Ishikawa (cell line): ENCODE results near the gene SLC25A11.

Experiments
- CEBPB ChIP-seq: IDR thresholded peaks from 2 replicates; pipeline ENCODE4 v1.6.1; 2012
- CREB1 ChIP-seq: IDR thresholded peaks from 2 replicates; pipeline ENCODE4 v1.6.1; 2012; ENCODE audit warnings: low read depth
- EGR1 ChIP-seq: IDR thresholded peaks from 2 replicates; pipeline ENCODE4 v1.6.1; 2012
- EP300 ChIP-seq: IDR thresholded peaks from 2 replicates; pipeline ENCODE4 v1.6.1; 2012; ENCODE audit warnings: borderline replicate concordance
- FOXM1 ChIP-seq: IDR thresholded peaks from 2 replicates; pipeline ENCODE4 v1.6.1; 2012; ENCODE audit warnings: low read depth, borderline replicate concordance
- NFIC ChIP-seq: IDR thresholded peaks from 2 replicates; pipeline ENCODE4 v1.6.1; 2012
- RAD21 ChIP-seq: IDR thresholded peaks from 2 replicates; pipeline ENCODE4 v1.6.1; 2012; ENCODE audit warnings: low read depth
- TAF1 ChIP-seq: IDR thresholded peaks from 2 replicates; pipeline ENCODE4 v1.6.1; 2012; ENCODE audit warnings: low read depth, mild to moderate bottlenecking
- TCF12 ChIP-seq: IDR thresholded peaks from 2 replicates; pipeline ENCODE4 v1.6.1; 2012; ENCODE audit warnings: low read depth
- TEAD4 ChIP-seq: IDR thresholded peaks from 2 replicates; pipeline ENCODE4 v1.6.1; 2012
- YY1 ChIP-seq: IDR thresholded peaks from 2 replicates; pipeline ENCODE4 v1.6.1; 2012; ENCODE audit warnings: low read depth
- ZBTB7A ChIP-seq: IDR thresholded peaks from 2 replicates; pipeline ENCODE4 v1.6.1; 2012; ENCODE audit warnings: low read depth
- TF ChIP-seq, protein P1 (sequence below): IDR thresholded peaks from 2 replicates; pipeline ENCODE4 v1.6.1; 2012
- TF ChIP-seq, protein P2 (sequence below): IDR thresholded peaks from 2 replicates; pipeline ENCODE4 v1.6.1; 2012
- TF ChIP-seq, protein P3 (sequence below): IDR thresholded peaks from 2 replicates; pipeline ENCODE4 v1.6.1; 2012; ENCODE audit warnings: low read depth, mild to moderate bottlenecking

The SLC25A11 gene

DNA sequence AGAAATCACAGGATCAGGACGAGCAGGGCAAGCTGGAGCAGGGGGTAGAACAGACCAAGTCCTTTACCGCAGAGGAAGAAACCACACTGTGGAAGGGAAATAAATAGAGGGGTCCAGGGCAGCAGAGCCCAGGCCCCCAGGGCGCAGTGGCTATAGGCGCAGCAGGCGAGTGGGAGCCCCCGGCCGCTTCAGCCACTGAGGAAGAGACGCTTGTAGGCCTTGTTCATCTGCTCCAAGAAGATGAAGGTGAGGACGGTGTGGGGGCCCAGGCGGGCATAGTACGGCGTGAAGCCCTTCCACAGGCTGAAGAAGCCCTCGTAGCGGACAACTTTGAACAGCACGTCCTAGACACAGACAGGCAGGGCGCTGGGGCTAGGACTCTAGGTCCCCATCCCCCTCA, 2.3 kb downstream of the SLC25A11 start:
- TF ChIP-seq TAF1 = no peak
- TF ChIP-seq, protein P1, sequence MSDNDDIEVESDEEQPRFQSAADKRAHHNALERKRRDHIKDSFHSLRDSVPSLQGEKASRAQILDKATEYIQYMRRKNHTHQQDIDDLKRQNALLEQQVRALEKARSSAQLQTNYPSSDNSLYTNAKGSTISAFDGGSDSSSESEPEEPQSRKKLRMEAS = no peak
- no peak for TF ChIP-seq TCF12
- no peak for TF ChIP-seq EGR1
- no peak for TF ChIP-seq ZBTB7A
- no peak for TF ChIP-seq TEAD4
- TF ChIP-seq YY1 = no peak
- TF ChIP-seq, protein P2, sequence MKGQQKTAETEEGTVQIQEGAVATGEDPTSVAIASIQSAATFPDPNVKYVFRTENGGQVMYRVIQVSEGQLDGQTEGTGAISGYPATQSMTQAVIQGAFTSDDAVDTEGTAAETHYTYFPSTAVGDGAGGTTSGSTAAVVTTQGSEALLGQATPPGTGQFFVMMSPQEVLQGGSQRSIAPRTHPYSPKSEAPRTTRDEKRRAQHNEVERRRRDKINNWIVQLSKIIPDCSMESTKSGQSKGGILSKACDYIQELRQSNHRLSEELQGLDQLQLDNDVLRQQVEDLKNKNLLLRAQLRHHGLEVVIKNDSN = no peak
- TF ChIP-seq EP300 = no peak
- TF ChIP-seq, protein P3, sequence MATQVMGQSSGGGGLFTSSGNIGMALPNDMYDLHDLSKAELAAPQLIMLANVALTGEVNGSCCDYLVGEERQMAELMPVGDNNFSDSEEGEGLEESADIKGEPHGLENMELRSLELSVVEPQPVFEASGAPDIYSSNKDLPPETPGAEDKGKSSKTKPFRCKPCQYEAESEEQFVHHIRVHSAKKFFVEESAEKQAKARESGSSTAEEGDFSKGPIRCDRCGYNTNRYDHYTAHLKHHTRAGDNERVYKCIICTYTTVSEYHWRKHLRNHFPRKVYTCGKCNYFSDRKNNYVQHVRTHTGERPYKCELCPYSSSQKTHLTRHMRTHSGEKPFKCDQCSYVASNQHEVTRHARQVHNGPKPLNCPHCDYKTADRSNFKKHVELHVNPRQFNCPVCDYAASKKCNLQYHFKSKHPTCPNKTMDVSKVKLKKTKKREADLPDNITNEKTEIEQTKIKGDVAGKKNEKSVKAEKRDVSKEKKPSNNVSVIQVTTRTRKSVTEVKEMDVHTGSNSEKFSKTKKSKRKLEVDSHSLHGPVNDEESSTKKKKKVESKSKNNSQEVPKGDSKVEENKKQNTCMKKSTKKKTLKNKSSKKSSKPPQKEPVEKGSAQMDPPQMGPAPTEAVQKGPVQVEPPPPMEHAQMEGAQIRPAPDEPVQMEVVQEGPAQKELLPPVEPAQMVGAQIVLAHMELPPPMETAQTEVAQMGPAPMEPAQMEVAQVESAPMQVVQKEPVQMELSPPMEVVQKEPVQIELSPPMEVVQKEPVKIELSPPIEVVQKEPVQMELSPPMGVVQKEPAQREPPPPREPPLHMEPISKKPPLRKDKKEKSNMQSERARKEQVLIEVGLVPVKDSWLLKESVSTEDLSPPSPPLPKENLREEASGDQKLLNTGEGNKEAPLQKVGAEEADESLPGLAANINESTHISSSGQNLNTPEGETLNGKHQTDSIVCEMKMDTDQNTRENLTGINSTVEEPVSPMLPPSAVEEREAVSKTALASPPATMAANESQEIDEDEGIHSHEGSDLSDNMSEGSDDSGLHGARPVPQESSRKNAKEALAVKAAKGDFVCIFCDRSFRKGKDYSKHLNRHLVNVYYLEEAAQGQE = no peak
- no peak for TF ChIP-seq RAD21
- no peak for TF ChIP-seq FOXM1

DNA sequence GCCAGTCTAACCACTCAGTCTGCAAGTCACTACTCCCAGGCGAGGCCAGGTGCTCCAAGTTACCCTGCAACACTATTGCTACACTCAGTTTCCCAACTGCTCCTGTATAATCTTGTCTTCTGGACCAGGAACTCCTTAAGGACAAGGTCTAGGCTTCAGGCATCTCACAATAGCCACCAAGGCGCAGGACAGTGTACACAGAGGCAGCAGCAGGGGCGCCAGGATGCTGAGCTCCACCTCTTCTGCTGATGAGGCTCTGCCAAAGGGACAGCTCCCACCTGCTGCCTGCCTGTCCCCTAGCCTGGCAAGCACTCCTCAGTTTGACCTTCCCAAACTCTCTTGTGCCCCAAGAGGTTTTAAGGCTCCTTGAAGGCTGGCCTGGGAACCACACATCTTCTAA, 3.4 kb downstream of the SLC25A11 start:
- TF ChIP-seq RAD21 = no peak
- TF ChIP-seq TAF1 = no peak
- no peak for TF ChIP-seq YY1
- TF ChIP-seq, protein P2 = no peak
- TF ChIP-seq CREB1 = no peak
- no peak for TF ChIP-seq EP300
- TF ChIP-seq, protein P3 = no peak
- TF ChIP-seq NFIC = no peak
- TF ChIP-seq EGR1 = no peak
- no peak for TF ChIP-seq FOXM1
- no peak for TF ChIP-seq CEBPB
- TF ChIP-seq, protein P1 = no peak
- TF ChIP-seq ZBTB7A = no peak
- TF ChIP-seq TCF12 = no peak

DNA sequence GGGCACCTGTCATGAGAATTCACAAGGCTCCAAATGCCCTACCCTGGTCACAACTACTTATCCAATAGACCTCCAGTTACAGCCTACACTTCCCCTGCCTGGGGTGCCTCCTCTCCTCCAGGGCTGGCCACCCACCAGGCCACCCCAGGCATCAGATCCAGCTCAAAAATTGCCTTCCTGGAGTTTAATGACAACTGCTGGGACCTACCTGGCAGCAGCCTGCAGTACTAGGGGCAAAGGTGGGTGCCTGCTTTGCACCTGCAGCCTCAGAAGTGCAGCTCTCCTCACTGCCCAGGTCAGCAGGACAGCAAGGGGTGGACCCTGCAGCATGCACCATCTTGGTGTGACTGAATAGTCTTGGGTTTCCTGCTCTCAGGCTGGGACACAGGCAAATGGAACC, 4.2 kb downstream of the SLC25A11 start:
- TF ChIP-seq TAF1 = no peak
- TF ChIP-seq TEAD4 = no peak
- TF ChIP-seq TCF12 = no peak

DNA sequence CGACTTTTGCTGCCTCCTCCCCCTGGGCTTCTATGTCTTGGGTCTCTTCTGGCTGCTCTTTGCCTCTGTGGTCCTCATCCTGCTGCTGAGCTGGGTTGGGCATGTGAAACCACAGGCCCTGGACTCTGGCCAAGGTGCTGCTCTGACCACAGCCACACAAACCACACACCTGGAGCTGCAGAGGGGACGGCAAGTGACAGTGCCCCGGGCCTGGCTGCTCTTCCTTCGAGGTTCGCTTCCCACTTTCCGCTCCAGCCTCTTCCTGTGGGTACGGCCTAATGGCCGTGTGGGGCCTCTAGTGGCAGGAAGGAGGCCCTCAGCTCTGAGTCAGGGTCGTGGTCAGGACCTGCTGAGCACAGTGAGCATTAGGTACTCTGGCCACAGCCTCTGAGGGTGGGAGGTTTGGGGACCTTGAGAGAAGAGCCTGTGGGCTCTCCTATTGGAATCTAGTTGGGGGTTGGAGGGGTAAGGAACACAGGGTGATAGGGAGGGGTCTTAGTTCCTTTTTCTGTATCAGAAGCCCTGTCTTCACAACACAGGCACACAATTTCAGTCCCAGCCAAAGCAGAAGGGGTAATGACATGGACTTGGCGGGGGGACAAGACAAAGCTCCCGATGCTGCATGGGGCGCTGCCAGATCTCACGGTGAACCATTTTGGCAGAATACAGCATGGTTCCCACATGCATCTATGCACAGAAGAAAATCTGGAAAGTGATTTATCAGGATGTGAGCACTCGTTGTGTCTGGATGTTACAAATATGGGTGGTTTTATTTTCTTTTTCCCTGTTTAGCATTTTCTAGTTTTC, 5.5 kb downstream of the SLC25A11 start:
- peak; percentile 23; the same call in 1 of the 2 replicates for TF ChIP-seq NFIC
- TF ChIP-seq RAD21 = no peak

DNA sequence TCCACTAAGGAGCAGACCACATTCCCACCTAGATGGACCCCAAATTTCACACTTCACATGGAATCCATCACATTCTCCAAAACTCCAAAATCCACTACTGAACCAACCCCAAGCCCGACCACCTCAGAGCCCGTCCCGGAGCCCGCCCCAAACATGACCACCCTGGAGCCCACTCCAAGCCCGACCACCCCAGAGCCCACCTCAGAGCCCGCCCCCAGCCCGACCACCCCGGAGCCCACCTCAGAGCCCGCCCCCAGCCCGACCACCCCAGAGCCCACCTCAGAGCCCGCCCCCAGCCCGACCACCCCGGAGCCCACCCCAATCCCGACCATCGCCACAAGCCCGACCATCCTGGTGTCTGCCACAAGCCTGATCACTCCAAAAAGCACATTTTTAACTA, 6.2 kb downstream of the SLC25A11 start:
- TF ChIP-seq TAF1 = no peak
- no peak for TF ChIP-seq FOXM1
- TF ChIP-seq CEBPB = no peak
- TF ChIP-seq, protein P2 = no peak
- TF ChIP-seq CREB1 = no peak
- no peak for TF ChIP-seq TCF12
- TF ChIP-seq, protein P3 = no peak
- TF ChIP-seq EGR1 = no peak
- no peak for TF ChIP-seq TEAD4
- TF ChIP-seq ZBTB7A = no peak
- TF ChIP-seq, protein P1 = no peak
